Measurements from ENCODE around the gene SCAMP4. TPM values are rescaled to one million over a fixed set of nuclear protein-coding genes. Genes with fewer than 3 reads are reported as not detected.

The SCAMP4 gene
- total RNA-seq, 1 donor from 2014 or later = 71.8 TPM

- TF ChIP-seq, protein P1, sequence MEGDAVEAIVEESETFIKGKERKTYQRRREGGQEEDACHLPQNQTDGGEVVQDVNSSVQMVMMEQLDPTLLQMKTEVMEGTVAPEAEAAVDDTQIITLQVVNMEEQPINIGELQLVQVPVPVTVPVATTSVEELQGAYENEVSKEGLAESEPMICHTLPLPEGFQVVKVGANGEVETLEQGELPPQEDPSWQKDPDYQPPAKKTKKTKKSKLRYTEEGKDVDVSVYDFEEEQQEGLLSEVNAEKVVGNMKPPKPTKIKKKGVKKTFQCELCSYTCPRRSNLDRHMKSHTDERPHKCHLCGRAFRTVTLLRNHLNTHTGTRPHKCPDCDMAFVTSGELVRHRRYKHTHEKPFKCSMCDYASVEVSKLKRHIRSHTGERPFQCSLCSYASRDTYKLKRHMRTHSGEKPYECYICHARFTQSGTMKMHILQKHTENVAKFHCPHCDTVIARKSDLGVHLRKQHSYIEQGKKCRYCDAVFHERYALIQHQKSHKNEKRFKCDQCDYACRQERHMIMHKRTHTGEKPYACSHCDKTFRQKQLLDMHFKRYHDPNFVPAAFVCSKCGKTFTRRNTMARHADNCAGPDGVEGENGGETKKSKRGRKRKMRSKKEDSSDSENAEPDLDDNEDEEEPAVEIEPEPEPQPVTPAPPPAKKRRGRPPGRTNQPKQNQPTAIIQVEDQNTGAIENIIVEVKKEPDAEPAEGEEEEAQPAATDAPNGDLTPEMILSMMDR (IDR thresholded peaks at IDR 0.05; ENCODE audit: unreplicated experiment) = no peak
- H3K4me3 Mint-ChIP-seq (ENCODE audit: unreplicated experiment) = no peak overlapping the region
- H3K36me3 Mint-ChIP-seq (ENCODE audit: low read depth, unreplicated experiment) = peaks cover 4% of the 10 kb centered on the region
- no peak overlapping the region for H3K27ac Mint-ChIP-seq (ENCODE audit: unreplicated experiment)
- H3K9me3 Mint-ChIP-seq (ENCODE audit: unreplicated experiment) = no peaks in the 10 kb centered on the region
- peaks cover 22% of the 10 kb centered on the region for H3K27me3 Mint-ChIP-seq (ENCODE audit: unreplicated experiment)
- DNase-seq (ENCODE audit: low spot score) = no peak
- H3K4me1 Mint-ChIP-seq (ENCODE audit: unreplicated experiment) = peaks cover 9% of the 10 kb centered on the region
Observed at GRCh38 chr19:1857648-1858326, 47.4 kb upstream of the SCAMP4 start.

GRCh38 chr19:1858412-1859081, 46.7 kb upstream of the SCAMP4 start:
- Mint-ChIP-seq H3K4me1 (ENCODE audit: unreplicated experiment) (peaks cover 9% of the 10 kb centered on the region), H3K36me3 (ENCODE audit: low read depth, unreplicated experiment) (peaks cover 4% of the 10 kb centered on the region), H3K4me3 (ENCODE audit: unreplicated experiment) (no peak overlapping the region), H3K9me3 (ENCODE audit: unreplicated experiment) (no peaks in the 10 kb centered on the region), H3K27ac (ENCODE audit: unreplicated experiment) (no peak overlapping the region), H3K27me3 (ENCODE audit: unreplicated experiment) (peaks cover 18% of the 10 kb centered on the region)
- no peak for DNase-seq (ENCODE audit: low spot score)
- TF ChIP-seq, protein P1 (IDR thresholded peaks at IDR 0.05; ENCODE audit: unreplicated experiment) = no peak

GRCh38 chr19:1859331-1859781, 45.8 kb upstream of the SCAMP4 start:
- H3K4me1 Mint-ChIP-seq (ENCODE audit: unreplicated experiment) = peaks cover 9% of the 10 kb centered on the region
- peaks cover 18% of the 10 kb centered on the region for H3K27me3 Mint-ChIP-seq (ENCODE audit: unreplicated experiment)
- DNase-seq (ENCODE audit: low spot score) = no peak
- H3K4me3 Mint-ChIP-seq (ENCODE audit: unreplicated experiment) = peak overlapping the region; percentile 47
- no peaks in the 10 kb centered on the region for H3K9me3 Mint-ChIP-seq (ENCODE audit: unreplicated experiment)
- H3K27ac Mint-ChIP-seq (ENCODE audit: unreplicated experiment) = peak overlapping the region; percentile 57
- TF ChIP-seq, protein P1 (IDR thresholded peaks at IDR 0.05; ENCODE audit: unreplicated experiment) = no peak
- H3K36me3 Mint-ChIP-seq (ENCODE audit: low read depth, unreplicated experiment) = peaks cover 4% of the 10 kb centered on the region

DNA sequence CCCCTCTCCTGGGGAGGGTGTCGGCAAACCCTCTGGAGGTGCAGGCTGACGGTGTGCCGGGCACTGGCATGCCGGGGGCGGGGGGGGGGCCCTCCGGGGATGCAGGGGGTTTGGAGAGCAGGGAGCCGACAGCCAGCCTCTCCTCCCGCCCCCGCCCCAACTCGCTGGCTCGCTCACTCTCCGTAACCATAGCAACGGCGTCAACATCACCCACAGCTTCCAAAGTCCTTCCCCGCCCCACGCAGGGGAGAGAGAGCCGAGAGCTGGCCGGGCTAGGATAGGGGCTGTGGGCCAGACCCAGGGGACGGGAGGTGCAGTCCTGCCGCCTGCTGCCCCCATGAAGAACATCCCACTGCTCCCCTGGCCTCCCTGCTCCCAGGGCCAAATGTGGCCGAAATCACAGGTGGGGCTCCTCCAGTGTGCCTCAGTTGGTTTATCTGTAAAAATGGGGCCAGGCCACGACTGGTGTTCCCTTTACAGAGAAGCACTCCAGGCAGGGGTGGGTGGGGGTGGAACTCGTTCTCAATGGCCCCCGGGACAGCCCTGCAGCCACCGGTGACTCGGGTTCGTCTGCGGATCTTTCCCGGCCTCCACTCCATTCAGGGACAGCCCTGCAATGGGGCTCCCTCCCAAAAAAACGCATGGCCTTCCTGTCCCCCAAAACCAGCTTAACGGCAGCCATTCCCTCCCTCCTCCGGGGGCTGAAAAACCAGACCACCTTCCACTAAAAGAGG, 45.0 kb upstream of the SCAMP4 start:
- Mint-ChIP-seq H3K27me3 (ENCODE audit: unreplicated experiment) (peaks cover 14% of the 10 kb centered on the region), H3K27ac (ENCODE audit: unreplicated experiment) (no peak overlapping the region), H3K4me3 (ENCODE audit: unreplicated experiment) (no peak overlapping the region), H3K36me3 (ENCODE audit: low read depth, unreplicated experiment) (peaks cover 4% of the 10 kb centered on the region), H3K9me3 (ENCODE audit: unreplicated experiment) (no peaks in the 10 kb centered on the region), H3K4me1 (ENCODE audit: unreplicated experiment) (peaks cover 9% of the 10 kb centered on the region)
- TF ChIP-seq, protein P1 (IDR thresholded peaks at IDR 0.05; ENCODE audit: unreplicated experiment) = no peak
- peak; percentile 60 for DNase-seq (ENCODE audit: low spot score)
